H1 (cell line): ENCODE results near the gene SPCS3. TPM values are rescaled to one million over a fixed set of nuclear protein-coding genes. Genes with fewer than 3 reads are reported as not detected.

ENCODE experiments used
- CTCF ChIA-PET: fragments of 300-600 bp; sonication (Branson Sonifier 250); formaldehyde crosslinking; loops from one replicate; lab custom pipeline; 2021; ENCODE audit not compliant: partially characterized antibody; lab: Charles Lee
- POLR2A ChIA-PET: fragments of 300-600 bp; sonication (Branson Sonifier 250); formaldehyde crosslinking; loops from one replicate; lab custom pipeline; 2021; ENCODE audit warnings: inconsistent platforms; ENCODE audit not compliant: partially characterized antibody; lab: Charles Lee
- DNase-seq, 2 experiments: peaks; one replicate each; pipeline versions ENCODE4 v3.0.0 to v3.0.0-alpha.2; 2010 to 2022; ENCODE audit warnings: low spot score in 2 of 2, low read depth in 1 of 2, mixed read lengths in 1 of 2
- FAIRE-seq: peaks from 2 replicates; lab custom pipeline; 2011; peaks lifted over from hg19 to GRCh38; lab: Jason Lieb, UNC
- H2AFZ ChIP-seq: 2 replicates; pipeline ENCODE4 v1.8.1; 2012; ENCODE audit warnings: low read length, inconsistent platforms
- H2AK5ac ChIP-seq: 2 replicates; pipeline ENCODE4 v1.6.1; 2013; ENCODE audit warnings: low read depth, low read length
- H2BK120ac ChIP-seq: replicated peaks from 2 replicates; pipeline ENCODE3; 2013; ENCODE audit warnings: low read depth, low read length, inconsistent platforms
- H2BK12ac ChIP-seq: 2 replicates; pipeline ENCODE4 v1.6.1; 2013; ENCODE audit warnings: low read depth, low read length
- H2BK15ac ChIP-seq: 2 replicates; pipeline ENCODE4 v1.6.1; 2013; ENCODE audit warnings: low read length
- H2BK20ac ChIP-seq: 2 replicates; pipeline ENCODE4 v1.6.1; 2013; ENCODE audit warnings: low read length
- H2BK5ac ChIP-seq: 2 replicates; pipeline ENCODE4 v1.6.1; 2013; ENCODE audit warnings: low read depth, low read length
- H3K14ac ChIP-seq: 2 replicates; pipeline ENCODE4 v1.6.1; 2013; ENCODE audit warnings: inconsistent platforms; ENCODE audit not compliant: insufficient read length
- H3K18ac ChIP-seq: 2 replicates; pipeline ENCODE4 v1.6.1; 2013; ENCODE audit warnings: low read length; ENCODE audit errors: extremely low read depth
- H3K23ac ChIP-seq: 2 replicates; pipeline ENCODE4 v1.6.1; 2013; ENCODE audit warnings: inconsistent platforms; ENCODE audit not compliant: insufficient read length
- H3K23me2 ChIP-seq: 2 replicates; pipeline ENCODE4 v1.6.1; 2013; ENCODE audit warnings: low read depth, low read length
- H3K27ac ChIP-seq: 2 replicates; pipeline ENCODE4 v1.6.1; 2011; ENCODE audit warnings: low read depth, low read length, inconsistent platforms
- H3K27me3 ChIP-seq, 4 experiments: replicated peaks in 1 of 4; 1 replicate in 1 of 4; 2 replicates in 3 of 4; pipeline versions ENCODE4 v1.6.1 to v1.8.1; 2011 to 2013; ENCODE audit warnings: low read length in 3 of 4, mild to moderate bottlenecking in 3 of 4, inconsistent platforms in 2 of 4, mixed read lengths in 2 of 4, moderate library complexity in 1 of 4; ENCODE audit not compliant: control insufficient read depth in 3 of 4, insufficient read depth in 3 of 4; ENCODE audit errors: extremely low read depth in 1 of 4
- H3K36me3 ChIP-seq, 4 experiments: 2 replicates each; pipeline versions ENCODE4 v1.6.1 to v1.8.1; 2011 to 2013; ENCODE audit warnings: mild to moderate bottlenecking in 4 of 4, low read length in 3 of 4, moderate library complexity in 2 of 4, control low read depth in 1 of 4, inconsistent platforms in 1 of 4; ENCODE audit not compliant: insufficient read depth in 4 of 4, control insufficient read depth in 2 of 4
- H3K4ac ChIP-seq: replicated peaks from 2 replicates; pipeline ENCODE3; 2013; ENCODE audit warnings: low read length, low read depth, mixed read lengths, inconsistent platforms; ENCODE audit not compliant: insufficient read length
- H3K4me1 ChIP-seq, 4 experiments: replicated peaks in 1 of 4; 1 replicate in 1 of 4; 2 replicates in 3 of 4; pipeline versions ENCODE4 v1.6.1 to v1.8.1; 2011 to 2013; ENCODE audit warnings: low read length in 3 of 4, inconsistent platforms in 2 of 4, mixed read lengths in 1 of 4; ENCODE audit not compliant: insufficient read depth in 4 of 4, control insufficient read depth in 3 of 4
- H3K4me2 ChIP-seq, 2 experiments: 2 replicates each; pipeline versions ENCODE4 v1.6.1 to v1.8.1; 2011 to 2013; ENCODE audit warnings: low read depth in 2 of 2, low read length in 2 of 2, control low read depth in 1 of 2, inconsistent platforms in 1 of 2, mild to moderate bottlenecking in 1 of 2; ENCODE audit not compliant: insufficient read depth in 1 of 2
- H3K4me3 ChIP-seq, 4 experiments: fragments of 200-600, 300-600 bp in 1 of 4; sonication (generic), shearing (Covaris generic), sonication (Bioruptor Twin) in 1 of 4; 2 replicates each; pipeline versions ENCODE4 v1.5.1 to v1.8.1; 2011 to 2016; ENCODE audit warnings: low read length in 4 of 4, low read depth in 3 of 4, control low read depth in 2 of 4, inconsistent platforms in 2 of 4, mild to moderate bottlenecking in 2 of 4, mixed read lengths in 1 of 4, moderate library complexity in 1 of 4; ENCODE audit not compliant: insufficient read depth in 2 of 4; ENCODE audit errors: extremely low read depth in 1 of 4
- H3K56ac ChIP-seq: replicated peaks from 2 replicates; pipeline ENCODE3; 2013; ENCODE audit warnings: low read depth, mild to moderate bottlenecking, mixed read lengths, low read length, inconsistent platforms; ENCODE audit not compliant: insufficient read length
- H3K79me1 ChIP-seq: 2 replicates; pipeline ENCODE4 v1.6.1; 2013; ENCODE audit warnings: low read depth, low read length, control low read depth
- H3K79me2 ChIP-seq, 2 experiments: 2 replicates each; pipeline versions ENCODE4 v1.6.1 to v1.8.1; 2012 to 2013; ENCODE audit warnings: low read length in 2 of 2, mild to moderate bottlenecking in 2 of 2, inconsistent platforms in 1 of 2; ENCODE audit not compliant: insufficient read depth in 2 of 2, control insufficient read depth in 1 of 2
- H3K9ac ChIP-seq, 4 experiments: replicated peaks in 1 of 4; 1 replicate in 1 of 4; 2 replicates in 3 of 4; pipeline versions ENCODE4 v1.6.1 to v1.8.1; 2011 to 2013; ENCODE audit warnings: low read depth in 3 of 4, low read length in 3 of 4, control low read depth in 2 of 4, mild to moderate bottlenecking in 2 of 4, moderate library complexity in 2 of 4, inconsistent platforms in 1 of 4; ENCODE audit errors: extremely low read depth in 1 of 4
- H3K9me3 ChIP-seq, 2 experiments: 2 replicates each; pipeline versions ENCODE4 v1.6.1 to v1.8.1; 2012 to 2013; ENCODE audit warnings: mild to moderate bottlenecking in 2 of 2, moderate library complexity in 2 of 2, control low read depth in 1 of 2, inconsistent platforms in 1 of 2, low read depth in 1 of 2, low read length in 1 of 2, mixed read lengths in 1 of 2; ENCODE audit not compliant: insufficient read depth in 2 of 2
- H4K20me1 ChIP-seq, 2 experiments: replicated peaks in 1 of 2; 2 replicates each; pipeline versions ENCODE3 to v1.8.1; 2011 to 2013; ENCODE audit warnings: inconsistent platforms in 2 of 2, low read length in 2 of 2, mild to moderate bottlenecking in 1 of 2; ENCODE audit not compliant: insufficient read depth in 2 of 2, control insufficient read depth in 1 of 2
- H4K5ac ChIP-seq: 2 replicates; pipeline ENCODE4 v1.6.1; 2013; ENCODE audit warnings: low read length, low read depth, mixed read lengths, inconsistent platforms; ENCODE audit not compliant: insufficient read length
- H4K8ac ChIP-seq: 2 replicates; pipeline ENCODE4 v1.8.0; 2013; ENCODE audit warnings: mild to moderate bottlenecking, moderate library complexity, low read length, inconsistent platforms; ENCODE audit not compliant: insufficient read depth; ENCODE audit errors: extremely low read depth
- H4K91ac ChIP-seq: replicated peaks from 2 replicates; pipeline ENCODE3; 2013; ENCODE audit warnings: low read length, mixed read lengths, inconsistent platforms; ENCODE audit not compliant: insufficient read length
- GABPA ChIP-seq: IDR thresholded peaks from 2 replicates; pipeline ENCODE4 v1.6.1; 2011; ENCODE audit warnings: mild to moderate bottlenecking, low read length, moderate library complexity, borderline replicate concordance; ENCODE audit not compliant: insufficient read depth
- HDAC2 ChIP-seq, 2 experiments: fragments of 300-600 bp in 1 of 2; sonication (generic) in 1 of 2; IDR thresholded peaks; 2 replicates each; pipeline ENCODE4 v1.6.1; 2011 to 2012; ENCODE audit warnings: low read depth in 2 of 2, low read length in 2 of 2, mild to moderate bottlenecking in 2 of 2, moderate library complexity in 2 of 2, borderline replicate concordance in 1 of 2, inconsistent platforms in 1 of 2
- MAFK ChIP-seq: IDR thresholded peaks from 2 replicates; pipeline ENCODE4 v1.6.1; 2012; ENCODE audit warnings: low read depth, mild to moderate bottlenecking, improper control_type of control experiment, low read length
- NANOG ChIP-seq: IDR thresholded peaks from 2 replicates; pipeline ENCODE4 v1.6.1; 2011; ENCODE audit warnings: low read length, low read depth, mild to moderate bottlenecking, inconsistent platforms; ENCODE audit not compliant: insufficient read depth, poor library complexity, severe bottlenecking
- PHF8 ChIP-seq: fragments of 200-600 bp; sonication (generic); conservative IDR thresholded peaks from 2 replicates; pipeline ENCODE4 v1.7.1; 2012; ENCODE audit warnings: low read depth, mild to moderate bottlenecking, inconsistent platforms, low read length, moderate library complexity
- POU5F1 ChIP-seq: IDR thresholded peaks from 2 replicates; pipeline ENCODE4 v1.6.1; 2011; ENCODE audit warnings: low read depth, mild to moderate bottlenecking, low read length, moderate library complexity
- RAD21 ChIP-seq, 2 experiments: IDR thresholded peaks in 1 of 2; conservative IDR thresholded peaks in 1 of 2; 2 replicates each; pipeline ENCODE4 v1.6.1; 2011; ENCODE audit warnings: low read depth in 2 of 2, low read length in 2 of 2, improper control_type of control experiment in 1 of 2, inconsistent platforms in 1 of 2, mild to moderate bottlenecking in 1 of 2, moderate library complexity in 1 of 2
- RBBP5 ChIP-seq: IDR thresholded peaks from 2 replicates; pipeline ENCODE4 v1.7.1; 2012; ENCODE audit warnings: low read depth, mild to moderate bottlenecking, inconsistent platforms, low read length, moderate library complexity, borderline replicate concordance
- RFX5 ChIP-seq: IDR thresholded peaks from 2 replicates; pipeline ENCODE4 v1.6.1; 2011; ENCODE audit warnings: low read depth, low read length, improper control_type of control experiment, borderline replicate concordance
- SUZ12 ChIP-seq: fragments of 200-600 bp; sonication (generic); IDR thresholded peaks from 2 replicates; pipeline ENCODE4 v1.6.1; 2012; ENCODE audit warnings: mild to moderate bottlenecking, inconsistent platforms, low read length, moderate library complexity, mixed read lengths
- TAF1 ChIP-seq: IDR thresholded peaks from 2 replicates; pipeline ENCODE4 v1.6.1; 2011; ENCODE audit warnings: mild to moderate bottlenecking, low read depth, low read length
- TCF12 ChIP-seq: IDR thresholded peaks from 2 replicates; pipeline ENCODE4 v1.6.1; 2011; ENCODE audit warnings: low read depth, mild to moderate bottlenecking, low read length
- TEAD4 ChIP-seq: IDR thresholded peaks from 2 replicates; pipeline ENCODE4 v1.6.1; 2012; ENCODE audit warnings: low read depth, low read length, inconsistent platforms, mixed read lengths
- polyA plus RNA-seq, 7 experiments: library from polyadenylated mRNA; depleted of rRNA in 3 of 7; stranded (reverse) in 5 of 7; unstranded in 2 of 7; fragments of >200 nt in 5 of 7; fragments of 200-250 nt in 2 of 7; gene quantifications; 1 replicate in 5 of 7; 2 replicates in 1 of 7; 4 replicates in 1 of 7; pipeline versions ENCODE4 v1.2.1 to v1.2.3, GENCODE V29; 2011 to 2013; ENCODE audit warnings: missing spikeins in 2 of 7, mixed read lengths in 2 of 7
- total RNA-seq: library from RNA; stranded (reverse); fragmentation: NEBNext Ultra II Directional; extraction: Animal tissue kit (Norgen Biotek cat#: 25700); gene quantifications from 2 replicates; pipeline ENCODE4 v1.2.1, GENCODE V29; 2021
- TF ChIP-seq, protein P1 (sequence below): IDR thresholded peaks from 2 replicates; pipeline ENCODE4 v1.6.1; 2011; ENCODE audit warnings: low read depth, mild to moderate bottlenecking, low read length; ENCODE audit not compliant: insufficient read depth

SPCS3 gene
- total and polyA plus RNA-seq, 2 of the 8 experiments (the other 6 are each of a cell fraction or from before 2014, with no cell fraction given), result 18.4 to 117 TPM

DNA sequence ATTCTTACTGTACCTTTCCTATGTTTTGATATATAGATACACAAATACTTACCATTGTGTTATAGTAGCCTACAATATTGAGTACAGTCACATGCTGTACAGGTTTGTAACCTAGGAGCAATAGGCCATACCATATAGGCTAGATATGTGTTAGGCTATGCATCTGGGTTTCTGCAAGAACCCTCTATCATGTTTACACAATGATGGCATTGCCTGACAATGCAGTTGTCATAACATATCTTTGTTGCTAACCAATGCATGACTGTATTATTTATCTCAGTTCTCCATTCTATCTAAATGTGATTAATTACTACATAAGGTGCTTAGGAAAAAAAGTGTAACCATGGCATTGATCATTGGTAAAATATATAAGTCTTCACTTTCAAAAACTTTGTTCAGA is 10.0 kb upstream of the SPCS3 start:
- Histone ChIP-seq H3K9ac (no peak overlapping the region), H4K20me1 (no peaks in the 10 kb centered on the region), H2BK20ac (no peak overlapping the region)
- no peak for TF ChIP-seq MAFK
- no peak for TF ChIP-seq RBBP5
- no peak for TF ChIP-seq TCF12
- TF ChIP-seq SUZ12, result no peak
- no peak for TF ChIP-seq TAF1
- no peak for TF ChIP-seq TEAD4
- TF ChIP-seq HDAC2 (IDR thresholded peaks at IDR 0.05; ENCODE audit: borderline replicate concordance in 1 of 2, low read depth in 2 of 2, low read length in 2 of 2), result no peak
- no peak for TF ChIP-seq GABPA
- TF ChIP-seq, protein P1, sequence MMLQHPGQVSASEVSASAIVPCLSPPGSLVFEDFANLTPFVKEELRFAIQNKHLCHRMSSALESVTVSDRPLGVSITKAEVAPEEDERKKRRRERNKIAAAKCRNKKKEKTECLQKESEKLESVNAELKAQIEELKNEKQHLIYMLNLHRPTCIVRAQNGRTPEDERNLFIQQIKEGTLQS, result no peak
- no peak for TF ChIP-seq RAD21 (IDR thresholded peaks at IDR 0.05 in 1 of 2, conservative IDR thresholded peaks at IDR 0.05 in 1 of 2; ENCODE audit: low read depth in 2 of 2, low read length in 2 of 2)
- TF ChIP-seq NANOG, result no peak
- TF ChIP-seq POU5F1, result no peak
- no peak for TF ChIP-seq RFX5
- no peak for TF ChIP-seq PHF8
- TF ChIP-seq, all 59 proteins: peak for 0
- no peaks in the 10 kb centered on the region for H3K4me1 ChIP-seq
- H3K79me1 ChIP-seq, result no peaks in the 10 kb centered on the region
- DNase-seq, result no peak
- H3K4ac ChIP-seq, result no peak overlapping the region
- no peak overlapping the region for H4K8ac ChIP-seq
- no peak overlapping the region for H3K23ac ChIP-seq
- H2AK5ac ChIP-seq, result no peak overlapping the region
- peaks cover 0 to 5% (median 3%) of the 10 kb centered on the region in 4 experiments; a peak in 3 of 7 replicates for H3K27me3 ChIP-seq
- no peak overlapping the region for H3K18ac ChIP-seq
- no peak overlapping the region for H4K5ac ChIP-seq
- no peak overlapping the region for H2AFZ ChIP-seq
- no peak overlapping the region for H2BK15ac ChIP-seq
- POLR2A ChIA-PET, result no interaction called here
- CTCF ChIA-PET, result no interaction called here
- no peak overlapping the region for H3K27ac ChIP-seq
- no peaks in the 10 kb centered on the region; a peak in 1 of 8 replicates for H3K36me3 ChIP-seq
- H3K14ac ChIP-seq, result no peak overlapping the region
- H3K9me3 ChIP-seq, result no peaks in the 10 kb centered on the region
- H2BK12ac ChIP-seq, result no peak overlapping the region
- H3K4me3 ChIP-seq, result no peak overlapping the region
- H3K4me2 ChIP-seq, result no peak overlapping the region
- no peak overlapping the region for H3K56ac ChIP-seq
- H3K79me2 ChIP-seq, result no peaks in the 10 kb centered on the region
- no peak overlapping the region for H2BK120ac ChIP-seq
- H4K91ac ChIP-seq, result no peak overlapping the region
- FAIRE-seq, result no peak
- H2BK5ac ChIP-seq, result no peak overlapping the region
- no peaks in the 10 kb centered on the region for H3K23me2 ChIP-seq
